ENCODE measurements around the gene MTCL1. TPM values are rescaled to one million over a fixed set of nuclear protein-coding genes. Genes with fewer than 3 reads are reported as not detected.

MTCL1 gene
- total and polyA plus RNA-seq, 9 donors = 2.2 to 9.6 (median 6.5) TPM

GRCh38 chr18:8802017-8802672 lies 96.8 kb downstream of the MTCL1 start:
- Histone ChIP-seq H3K4me3 (no peak overlapping the region), H3K36me3 (no peaks in the 10 kb centered on the region), H3K4me1 (ENCODE audit: insufficient read depth) (peaks cover 2% of the 10 kb centered on the region), H3K27me3 (no peaks in the 10 kb centered on the region), H3K9me3 (no peaks in the 10 kb centered on the region), H3K27ac (no peak overlapping the region)
- intact Hi-C loops (cut with DNase I) = loop anchor here in 1 of 4 donors (5.0 kb wide), 1 partner anchor 80 kb away; no protein-coding TSS in a partner anchor
- no peak for DNase-seq
- TF ChIP-seq CTCF (IDR thresholded peaks at IDR 0.05) (no peak), EP300 (IDR thresholded peaks at IDR 0.05) (no peak), POLR2A (IDR thresholded peaks at IDR 0.05) (no peak)
- 79 to 89% (median 83%) methylated on average over 6 of the region's 6 CpGs for WGBS, 3 donors

- peaks cover 2% of the 10 kb centered on the region for H3K4me1 ChIP-seq (ENCODE audit: insufficient read depth)
- WGBS, 3 donors = 83 to 85% (median 85%) methylated on average over 8 of the region's 8 CpGs
- intact Hi-C loops (cut with DNase I) = loop anchor here in 1 of 4 donors (5.0 kb wide), 1 partner anchor 81 kb away; no protein-coding TSS in a partner anchor
Measured at GRCh38 chr18:8803063-8803795, 97.9 kb downstream of the MTCL1 start.

GRCh38 chr18:8803957-8804356 lies 98.6 kb downstream of the MTCL1 start:
- intact Hi-C loops (cut with DNase I) = loop anchor here in 1 of 4 donors (5.0 kb wide), 1 partner anchor 82 kb away; no protein-coding TSS in a partner anchor
- no peak for DNase-seq
- TF ChIP-seq POLR2A (IDR thresholded peaks at IDR 0.05) = no peak
- no peak for TF ChIP-seq EP300 (IDR thresholded peaks at IDR 0.05)
- TF ChIP-seq CTCF (IDR thresholded peaks at IDR 0.05) = no peak
- peaks cover 2% of the 10 kb centered on the region for H3K4me1 ChIP-seq (ENCODE audit: insufficient read depth)
- no peak overlapping the region for H3K4me3 ChIP-seq
- 92 to 97% (median 95%) methylated on average over 1 of the region's 1 CpG for WGBS, 3 donors
- H3K27me3 ChIP-seq = no peaks in the 10 kb centered on the region
- H3K36me3 ChIP-seq = no peaks in the 10 kb centered on the region
- H3K27ac ChIP-seq = no peak overlapping the region
- no peaks in the 10 kb centered on the region for H3K9me3 ChIP-seq

More at GRCh38 chr18:8803063-8803795, 97.9 kb downstream of the MTCL1 start:
- TF ChIP-seq POLR2A (IDR thresholded peaks at IDR 0.05) = no peak
- Histone ChIP-seq H3K36me3 (no peaks in the 10 kb centered on the region), H3K27ac (no peak overlapping the region), H3K4me3 (no peak overlapping the region), H3K27me3 (no peaks in the 10 kb centered on the region), H3K9me3 (no peaks in the 10 kb centered on the region)
- no peak for DNase-seq

- Histone ChIP-seq H3K27me3 (no peaks in the 10 kb centered on the region), H3K4me1 (ENCODE audit: insufficient read depth) (peaks cover 2% of the 10 kb centered on the region), H3K36me3 (no peaks in the 10 kb centered on the region), H3K4me3 (no peak overlapping the region), H3K27ac (no peak overlapping the region), H3K9me3 (no peaks in the 10 kb centered on the region)
- intact Hi-C loops (cut with DNase I) = no loop called here
- TF ChIP-seq CTCF (IDR thresholded peaks at IDR 0.05) = no peak
- TF ChIP-seq POLR2A (IDR thresholded peaks at IDR 0.05) = no peak
- no peak for TF ChIP-seq EP300 (IDR thresholded peaks at IDR 0.05)
- WGBS, 3 donors = 50 to 73% (median 72%) methylated on average over 4 of the region's 4 CpGs
- no peak for DNase-seq
Measured at GRCh38 chr18:8805552-8805951, 100.2 kb downstream of the MTCL1 start.

Data from ovary (tissue), 9 donors.